OCI-LY3 (cell line): ENCODE data around the gene NLGN2.

Experiments
- CTCF ChIP-seq: fragments of 200-600, 300-600 bp; sonication (generic); IDR thresholded peaks from 2 replicates; pipeline ENCODE4 v1.5.1; 2014; ENCODE audit warnings: antibody characterized with exemption, low read length, low read depth
- EZH2phosphoT487 ChIP-seq: fragments of 200-600 bp; shearing (Covaris generic); IDR thresholded peaks from 2 replicates; pipeline ENCODE4 v1.6.1; 2018; ENCODE audit warnings: antibody characterized with exemption, mixed run types, low read depth

- TF ChIP-seq CTCF, result no peak
- no peak for TF ChIP-seq EZH2phosphoT487
Measured at GRCh38 chr17:7414837-7415236, 7.2 kb downstream of the NLGN2 start.
